Measurements from ENCODE around the gene DOK3.
"Not testable (repeated sequence)": the region's sequence is repeated elsewhere in the genome, so short reads cannot be mapped to it uniquely, and the experiment has no call there.

The DOK3 gene

DNA sequence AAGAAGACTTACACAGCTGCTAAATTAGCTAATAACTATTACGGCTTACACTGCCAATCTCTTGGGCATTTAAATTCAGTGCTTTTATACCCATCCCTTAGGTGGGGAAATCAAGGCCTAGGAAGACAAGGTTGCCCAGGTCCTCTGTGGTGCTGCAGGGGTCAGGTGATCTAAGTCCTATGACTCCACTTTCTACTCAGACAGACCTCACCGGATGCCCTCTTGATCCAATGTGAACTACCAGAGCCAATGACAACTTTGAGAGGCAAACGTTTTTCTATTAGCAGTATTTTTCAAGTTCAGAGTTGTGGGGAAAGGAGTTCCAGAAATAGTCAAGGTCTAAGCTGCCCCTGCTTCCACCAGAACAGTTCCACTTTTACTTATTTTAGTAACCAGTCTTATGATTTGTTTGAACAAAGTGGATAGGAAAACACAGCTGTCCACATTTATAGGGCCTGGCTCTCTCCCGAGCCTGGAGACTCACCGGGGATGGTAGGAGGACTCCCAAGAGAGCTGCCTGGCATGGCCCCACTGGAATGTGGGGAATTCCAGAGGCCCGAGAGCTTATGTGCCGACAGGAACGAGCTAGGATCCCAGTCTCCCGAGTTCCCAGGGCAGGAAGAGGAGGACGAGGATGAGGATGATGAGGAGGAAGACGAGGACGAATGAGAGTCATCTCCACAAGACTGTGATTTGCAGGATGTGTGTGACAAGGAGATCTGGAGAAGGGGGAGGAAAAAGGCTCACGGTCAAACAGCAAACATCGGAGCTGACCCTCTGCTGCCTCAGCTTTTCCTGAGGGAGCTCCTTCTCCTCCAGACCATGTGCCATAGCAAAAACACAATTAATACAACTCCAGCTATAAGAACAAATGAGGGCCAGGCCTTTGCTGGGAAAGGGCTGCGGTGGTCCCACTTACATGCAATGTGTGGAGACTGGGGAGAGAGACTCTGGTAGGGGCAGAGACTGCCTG lies 28.0 kb upstream of the DOK3 start:
- H3K36me3 ChIP-seq, result peaks cover 39% of the 10 kb centered on the region
- no peaks in the 10 kb centered on the region for H3K9me3 ChIP-seq
- TF ChIP-seq, protein P1, sequence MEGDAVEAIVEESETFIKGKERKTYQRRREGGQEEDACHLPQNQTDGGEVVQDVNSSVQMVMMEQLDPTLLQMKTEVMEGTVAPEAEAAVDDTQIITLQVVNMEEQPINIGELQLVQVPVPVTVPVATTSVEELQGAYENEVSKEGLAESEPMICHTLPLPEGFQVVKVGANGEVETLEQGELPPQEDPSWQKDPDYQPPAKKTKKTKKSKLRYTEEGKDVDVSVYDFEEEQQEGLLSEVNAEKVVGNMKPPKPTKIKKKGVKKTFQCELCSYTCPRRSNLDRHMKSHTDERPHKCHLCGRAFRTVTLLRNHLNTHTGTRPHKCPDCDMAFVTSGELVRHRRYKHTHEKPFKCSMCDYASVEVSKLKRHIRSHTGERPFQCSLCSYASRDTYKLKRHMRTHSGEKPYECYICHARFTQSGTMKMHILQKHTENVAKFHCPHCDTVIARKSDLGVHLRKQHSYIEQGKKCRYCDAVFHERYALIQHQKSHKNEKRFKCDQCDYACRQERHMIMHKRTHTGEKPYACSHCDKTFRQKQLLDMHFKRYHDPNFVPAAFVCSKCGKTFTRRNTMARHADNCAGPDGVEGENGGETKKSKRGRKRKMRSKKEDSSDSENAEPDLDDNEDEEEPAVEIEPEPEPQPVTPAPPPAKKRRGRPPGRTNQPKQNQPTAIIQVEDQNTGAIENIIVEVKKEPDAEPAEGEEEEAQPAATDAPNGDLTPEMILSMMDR (IDR thresholded peaks at IDR 0.05; ENCODE audit: low read depth, low read length), result no peak
- DNase-seq, result no peak
- peaks cover 7% of the 10 kb centered on the region for H3K4me1 ChIP-seq
- H3K27me3 ChIP-seq, result no peaks in the 10 kb centered on the region
- H3K4me3 ChIP-seq (ENCODE audit: low read depth, low read length), result no peak overlapping the region

DNA sequence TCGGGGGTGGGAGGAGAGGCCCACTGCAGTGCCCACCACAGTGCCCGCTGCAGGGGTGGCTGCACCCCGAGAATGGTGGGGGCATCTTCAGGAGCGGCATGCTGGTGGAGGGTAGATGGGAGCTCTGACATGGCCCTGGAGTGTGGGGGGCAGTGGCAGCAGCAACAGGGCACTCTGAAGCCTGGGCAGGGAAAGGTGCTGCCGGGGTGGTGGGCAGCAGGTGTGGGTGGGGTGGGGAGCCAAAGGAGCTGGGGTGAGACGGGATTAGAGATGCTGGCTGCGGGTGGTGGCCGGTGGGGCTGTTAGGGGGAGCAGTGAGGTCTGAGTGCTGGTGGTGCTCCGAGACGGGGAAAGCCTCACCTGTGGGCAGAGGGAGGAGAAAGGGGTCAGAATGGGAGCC lies 26.8 kb upstream of the DOK3 start:
- TF ChIP-seq, protein P1 (IDR thresholded peaks at IDR 0.05; ENCODE audit: low read depth, low read length), result no peak

DNA sequence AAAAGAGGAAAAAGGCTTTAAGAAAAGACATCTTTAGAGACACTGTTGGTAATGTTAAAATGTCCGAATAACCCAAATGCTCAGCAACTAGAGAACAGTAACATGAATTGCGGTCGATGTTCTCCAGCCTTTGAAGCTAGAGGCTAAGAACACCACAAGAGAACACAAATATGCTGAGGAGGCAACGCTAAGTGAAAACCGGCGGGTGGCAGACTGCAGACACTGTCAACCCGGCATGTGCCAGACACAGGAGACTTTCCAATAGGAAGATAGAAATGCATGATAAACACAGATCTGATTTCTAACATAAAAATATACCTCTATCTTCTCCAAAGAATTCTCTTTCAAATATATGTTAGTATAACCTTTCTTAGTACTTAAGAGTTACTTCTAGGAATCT lies 25.5 kb upstream of the DOK3 start:
- Histone ChIP-seq H3K36me3 (peaks cover 45% of the 10 kb centered on the region), H3K4me3 (ENCODE audit: low read depth, low read length) (no peak overlapping the region), H3K27me3 (no peaks in the 10 kb centered on the region), H3K9me3 (no peaks in the 10 kb centered on the region), H3K4me1 (peaks cover 5% of the 10 kb centered on the region)
- TF ChIP-seq, protein P1 (IDR thresholded peaks at IDR 0.05; ENCODE audit: low read depth, low read length), result peak; percentile 31; the same call in 1 of the 2 replicates
- no peak for DNase-seq

More for the DNA sequence above, 26.8 kb upstream of the DOK3 start:
- H3K36me3 ChIP-seq, result peaks cover 42% of the 10 kb centered on the region
- peaks cover 5% of the 10 kb centered on the region for H3K4me1 ChIP-seq
- no peaks in the 10 kb centered on the region for H3K9me3 ChIP-seq
- H3K4me3 ChIP-seq (ENCODE audit: low read depth, low read length), result no peak overlapping the region
- H3K27me3 ChIP-seq, result no peaks in the 10 kb centered on the region
- no peak for DNase-seq

DNA sequence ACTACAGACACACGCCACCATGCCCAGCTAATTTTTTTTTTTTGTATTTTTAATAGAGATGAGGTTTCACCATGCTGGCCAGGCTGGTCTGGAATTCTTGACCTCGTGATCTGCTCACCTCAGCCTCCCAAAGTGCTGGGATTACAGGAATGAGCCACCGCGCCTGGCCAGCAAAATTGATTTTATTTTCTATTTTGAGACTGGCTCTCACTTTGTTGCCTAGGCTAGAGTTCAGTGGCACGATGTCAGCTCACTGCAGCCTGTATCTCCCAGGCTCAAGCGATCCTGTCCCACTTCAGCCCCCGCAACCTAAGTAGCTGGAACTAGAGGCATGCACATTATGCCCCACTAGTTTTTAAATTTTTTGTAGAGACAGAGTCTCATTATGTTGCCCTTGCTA lies 24.8 kb upstream of the DOK3 start:
- H3K4me1 ChIP-seq; DNase-seq; H3K9me3 ChIP-seq; H3K27me3 ChIP-seq; H3K4me3 ChIP-seq (ENCODE audit: low read depth, low read length): not testable (repeated sequence)
- H3K36me3 ChIP-seq, result peaks cover 45% of the 10 kb centered on the region

DNA sequence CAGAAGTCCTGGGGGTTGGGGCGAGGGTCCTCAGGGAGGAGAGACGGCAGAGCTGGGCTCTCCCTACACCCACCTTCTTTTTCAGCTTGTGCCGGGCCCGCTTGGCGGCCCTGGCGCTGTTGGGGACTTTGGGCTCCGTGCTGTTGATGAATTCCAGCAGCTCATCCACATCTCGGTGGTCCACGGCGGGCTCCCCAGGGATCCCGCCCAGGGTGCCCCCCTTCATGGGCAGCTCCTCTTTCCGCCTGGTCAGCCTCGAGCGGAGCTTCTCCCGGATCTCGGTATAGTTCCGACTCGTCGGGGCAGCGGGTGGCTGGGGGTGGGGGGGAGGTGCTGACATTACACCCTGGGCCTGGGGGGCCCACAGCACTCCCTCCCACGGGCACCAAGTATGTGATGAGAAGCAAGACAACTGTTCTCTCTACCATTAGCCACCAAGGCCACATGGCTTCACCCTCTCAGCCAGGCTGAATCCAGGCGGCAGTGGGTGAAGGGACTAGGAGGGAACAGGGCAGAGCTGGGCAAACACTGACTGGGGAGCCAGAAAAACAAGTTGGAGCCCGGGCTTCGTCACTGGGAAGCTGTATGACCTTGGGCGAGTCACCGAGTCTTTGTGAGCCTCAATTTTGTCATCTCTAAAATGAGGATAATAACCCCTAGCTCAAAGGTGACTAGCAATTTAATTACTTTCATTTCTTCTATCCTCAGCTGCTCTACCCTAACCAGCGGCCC lies 21.7 kb upstream of the DOK3 start:
- Histone ChIP-seq H3K9me3 (no peaks in the 10 kb centered on the region), H3K27me3 (no peaks in the 10 kb centered on the region), H3K4me3 (ENCODE audit: low read depth, low read length) (no peak overlapping the region), H3K4me1 (peaks cover 13% of the 10 kb centered on the region), H3K36me3 (peaks cover 33% of the 10 kb centered on the region)
- no peak for DNase-seq
- TF ChIP-seq, protein P1 (IDR thresholded peaks at IDR 0.05; ENCODE audit: low read depth, low read length), result no peak

DNA sequence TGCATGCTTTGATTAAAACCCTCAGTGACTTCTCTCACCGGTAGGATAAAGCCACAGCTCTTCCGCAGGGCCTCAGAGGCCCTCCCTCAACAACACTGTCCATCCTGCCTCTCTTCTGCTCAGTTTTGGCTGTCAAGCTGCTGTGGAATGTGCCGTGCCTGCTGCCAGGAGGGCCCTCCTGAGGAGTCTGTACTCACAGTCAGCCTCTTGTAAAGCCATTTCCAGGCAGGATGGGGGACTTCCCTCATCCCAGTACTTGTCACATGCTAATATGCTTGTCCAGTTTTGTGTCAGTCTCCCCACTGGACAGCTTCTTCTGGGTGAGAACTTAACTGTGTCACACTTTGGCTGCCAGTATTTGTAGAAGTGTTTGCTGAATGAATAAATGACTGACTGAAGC lies 21.0 kb upstream of the DOK3 start:
- H3K9me3 ChIP-seq, result no peaks in the 10 kb centered on the region
- H3K27me3 ChIP-seq, result no peaks in the 10 kb centered on the region
- TF ChIP-seq, protein P1 (IDR thresholded peaks at IDR 0.05; ENCODE audit: low read depth, low read length), result no peak
- H3K4me1 ChIP-seq, result peaks cover 13% of the 10 kb centered on the region
- no peak for DNase-seq
- peaks cover 32% of the 10 kb centered on the region for H3K36me3 ChIP-seq
- H3K4me3 ChIP-seq (ENCODE audit: low read depth, low read length), result no peak overlapping the region
